SK-N-SH (cell line): ENCODE results near the gene SLC7A7.

ENCODE experiments used
- CHD2 ChIP-seq: fragments of 150-350 bp; IDR thresholded peaks from 2 replicates; pipeline ENCODE4 v1.6.1; 2018; ENCODE audit warnings: low read length; ENCODE audit not compliant: partially characterized antibody
- CTCF ChIP-seq: fragments of 200-600 bp; sonication (generic); IDR thresholded peaks from 2 replicates; pipeline ENCODE4 v1.6.1; 2017; ENCODE audit warnings: antibody characterized with exemption, mild to moderate bottlenecking, moderate library complexity
- EP300 ChIP-seq, 2 experiments: IDR thresholded peaks; 2 replicates each; pipeline versions ENCODE4 v1.4.0 to v1.6.1; 2012; ENCODE audit warnings: borderline replicate concordance in 1 of 2, low read depth in 1 of 2, low read length in 1 of 2
- FOXM1 ChIP-seq: IDR thresholded peaks from 2 replicates; pipeline ENCODE4 v1.4.0; 2012; ENCODE audit warnings: low read depth, mild to moderate bottlenecking
- GABPA ChIP-seq: IDR thresholded peaks from 2 replicates; pipeline ENCODE4 v1.4.0; 2012; ENCODE audit warnings: low read depth, mild to moderate bottlenecking
- GATA2 ChIP-seq: sonication (generic); formaldehyde crosslinking; IDR thresholded peaks from 2 replicates; pipeline ENCODE4 v1.5.0; 2020; ENCODE audit warnings: mild to moderate bottlenecking, missing genetic modification reagents
- IRF3 ChIP-seq: fragments of 150-350 bp; IDR thresholded peaks from 2 replicates; pipeline ENCODE4 v1.6.1; 2016; ENCODE audit warnings: mild to moderate bottlenecking, low read depth, low read length
- JUND ChIP-seq: IDR thresholded peaks from 2 replicates; pipeline ENCODE4 v1.4.0; 2012
- POLR2AphosphoS5 ChIP-seq: IDR thresholded peaks from 2 replicates; pipeline ENCODE4 v1.6.1; 2012; ENCODE audit warnings: low read depth, low read length
- REST ChIP-seq: IDR thresholded peaks from 2 replicates; pipeline ENCODE4 v1.6.1; 2012; ENCODE audit warnings: mild to moderate bottlenecking, low read depth, low read length, moderate library complexity
- TAF1 ChIP-seq: IDR thresholded peaks from 2 replicates; pipeline ENCODE4 v1.6.1; 2012; ENCODE audit warnings: low read depth, mild to moderate bottlenecking, low read length, moderate library complexity, borderline replicate concordance
- TEAD4 ChIP-seq: IDR thresholded peaks from 2 replicates; pipeline ENCODE4 v1.4.0; 2012; ENCODE audit warnings: mild to moderate bottlenecking, borderline replicate concordance; ENCODE audit not compliant: insufficient read depth
- USF1 ChIP-seq: IDR thresholded peaks from 2 replicates; pipeline ENCODE4 v1.4.0; 2012; ENCODE audit warnings: low read depth, borderline replicate concordance
- USF2 ChIP-seq: fragments of 150-350 bp; IDR thresholded peaks from 2 replicates; pipeline ENCODE4 v1.6.1; 2017; ENCODE audit warnings: antibody characterized with exemption, low read length, low read depth, borderline replicate concordance

- TF ChIP-seq CTCF, result no peak
- TF ChIP-seq GABPA, result no peak
- no peak for TF ChIP-seq TEAD4
- no peak for TF ChIP-seq CHD2
- TF ChIP-seq GATA2 (CRISPR knock-in tag), result no peak
- no peak for TF ChIP-seq POLR2AphosphoS5
- no peak for TF ChIP-seq EP300 (IDR thresholded peaks at IDR 0.05; ENCODE audit: borderline replicate concordance in 1 of 2, low read depth in 1 of 2, low read length in 1 of 2)
- no peak for TF ChIP-seq FOXM1
- TF ChIP-seq REST, result no peak
- TF ChIP-seq JUND, result no peak
- TF ChIP-seq USF1, result no peak
- no peak for TF ChIP-seq USF2
- TF ChIP-seq TAF1, result no peak
- no peak for TF ChIP-seq IRF3
Observed at GRCh38 chr14:22819151-22819988, 4.1 kb upstream of the SLC7A7 start.
